K562 (cell line): ENCODE results near the gene DYNC1H1. TPM values are rescaled to one million over a fixed set of nuclear protein-coding genes. Genes with fewer than 3 reads are reported as not detected.

Source experiments
- ATAC-seq: fragments of 200-7000 bp; cut with Tn5 transposase; 3 replicates; pipeline ENCODE4 v1.9.1; 2020; ENCODE audit warnings: moderate library complexity
- BruUV-seq: library from RNA; stranded (reverse); fragments of 400-500 nt; replicated peaks from 2 replicates; lab custom pipeline; 2021; lab: Mats Ljungman, UMichigan
- CTCF ChIA-PET: fragments of 300-600 bp; formaldehyde crosslinking; extraction: SDS; loops from one replicate; lab custom pipeline; 2021; ENCODE audit warnings: low intra/inter-chr PET ratio; lab: Yijun Ruan, JAX
- POLR2A ChIA-PET: fragments of 300-600, 350-650 bp; sonication (Branson Sonifier 250); formaldehyde crosslinking; extraction: SDS; loops from one replicate; lab custom pipeline; 2021; ENCODE audit warnings: antibody characterized with exemption, inconsistent platforms; lab: Yijun Ruan, JAX
- DNase-seq, 4 experiments: peaks; one replicate each; pipeline versions ENCODE4 v3.0.0 to v3.0.0-alpha.2; 2011 to 2018; ENCODE audit warnings: low spot score in 3 of 4, mixed read lengths in 3 of 4; ENCODE audit errors: extremely low read depth in 1 of 4
- FAIRE-seq: peaks from 2 replicates; lab custom pipeline; 2011; peaks lifted over from hg19 to GRCh38; lab: Jason Lieb, UNC
- H2AFZ ChIP-seq: 2 replicates; pipeline ENCODE4 v1.6.0; 2011; ENCODE audit warnings: low read depth, low read length, control low read depth, inconsistent platforms
- H3K27ac ChIP-seq: fragments of 200-600 bp; 3 replicates; pipeline ENCODE4 v1.8.0; 2011; ENCODE audit warnings: low read depth, mild to moderate bottlenecking, control low read depth, inconsistent platforms, low read length, moderate library complexity, mixed read lengths; ENCODE audit errors: extremely low read depth
- H3K27me3 ChIP-seq, 2 experiments: fragments of 300-600 bp in 1 of 2; 2 replicates in 1 of 2; 3 replicates in 1 of 2; pipeline versions ENCODE4 v1.6.0 to v1.8.0; 2011; ENCODE audit warnings: inconsistent platforms in 2 of 2, low read length in 2 of 2, mild to moderate bottlenecking in 1 of 2, mixed read lengths in 1 of 2, moderate library complexity in 1 of 2; ENCODE audit not compliant: control insufficient read depth in 2 of 2, insufficient read depth in 2 of 2
- H3K36me3 ChIP-seq: fragments of 300-600 bp; 3 replicates; pipeline ENCODE4 v1.8.0; 2011; ENCODE audit warnings: mild to moderate bottlenecking, low read length, inconsistent platforms; ENCODE audit not compliant: control insufficient read depth, insufficient read depth
- H3K4me1 ChIP-seq, 2 experiments: fragments of 200-600 bp in 1 of 2; replicated peaks in 1 of 2; 2 replicates in 1 of 2; 3 replicates in 1 of 2; pipeline versions ENCODE4 v1.5.1 to v1.8.0; 2011; ENCODE audit warnings: inconsistent platforms in 2 of 2, low read length in 2 of 2, mild to moderate bottlenecking in 1 of 2, mixed read lengths in 1 of 2, moderate library complexity in 1 of 2; ENCODE audit not compliant: control insufficient read depth in 2 of 2, insufficient read depth in 2 of 2
- H3K4me2 ChIP-seq: 2 replicates; pipeline ENCODE4 v1.6.1; 2011; ENCODE audit warnings: low read length, control low read depth, inconsistent platforms, mixed read lengths; ENCODE audit not compliant: insufficient read depth
- H3K4me3 ChIP-seq: fragments of 200-600 bp; sonication (generic), shearing (Covaris generic); 2 replicates; pipeline ENCODE4 v1.5.1; 2016; ENCODE audit warnings: control low read depth, inconsistent platforms
- H3K79me2 ChIP-seq: fragments of 200-600 bp; 3 replicates; pipeline ENCODE4 v1.8.0; 2011; ENCODE audit warnings: low read length, inconsistent platforms; ENCODE audit not compliant: control insufficient read depth, insufficient read depth
- H3K9ac ChIP-seq, 2 experiments: 2 replicates each; pipeline versions ENCODE4 v1.6.0 to v1.6.1; 2011; ENCODE audit warnings: low read depth in 2 of 2, low read length in 2 of 2, control low read depth in 1 of 2, inconsistent platforms in 1 of 2, mild to moderate bottlenecking in 1 of 2, mixed read lengths in 1 of 2; ENCODE audit not compliant: insufficient read depth in 1 of 2
- H3K9me1 ChIP-seq: one replicate; pipeline ENCODE4 v1.6.0; 2011; ENCODE audit warnings: inconsistent platforms, mild to moderate bottlenecking, low read length, moderate library complexity; ENCODE audit not compliant: control insufficient read depth, insufficient read depth
- H3K9me3 ChIP-seq: replicated peaks from 2 replicates; pipeline ENCODE4 v1.5.1; 2011; ENCODE audit warnings: low read depth, low read length, inconsistent platforms; ENCODE audit not compliant: control insufficient read depth, insufficient read depth
- H4K20me1 ChIP-seq: replicated peaks from 2 replicates; pipeline ENCODE4 v1.6.1; 2011; ENCODE audit warnings: low read length, inconsistent platforms, mixed read lengths; ENCODE audit not compliant: control insufficient read depth, insufficient read depth
- BMI1 ChIP-seq: fragments of 150-350 bp; IDR thresholded peaks from 2 replicates; pipeline ENCODE4 v1.6.1; 2014; ENCODE audit warnings: low read length
- CTBP1 ChIP-seq: fragments of 450-650 bp; IDR thresholded peaks from 2 replicates; pipeline ENCODE4 v1.6.1; 2016; ENCODE audit warnings: borderline replicate concordance
- FUS ChIP-seq: fragments of 200-400 bp; formaldehyde crosslinking; optimal IDR thresholded peaks from 2 replicates; pipeline ENCODE3; 2017; ENCODE audit warnings: low read depth, low read length
- LEF1 ChIP-seq: fragments of 450-650 bp; IDR thresholded peaks from 2 replicates; pipeline ENCODE4 v1.6.1; 2016; ENCODE audit warnings: mild to moderate bottlenecking
- NBN ChIP-seq: fragments of 450-650 bp; IDR thresholded peaks from 2 replicates; pipeline ENCODE4 v1.6.1; 2016; ENCODE audit warnings: low read depth, mild to moderate bottlenecking
- NFRKB ChIP-seq: fragments of 450-650 bp; IDR thresholded peaks from 2 replicates; pipeline ENCODE4 v1.6.1; 2016; ENCODE audit warnings: low read depth
- POU5F1 ChIP-seq: fragments of 150-350 bp; IDR thresholded peaks from 2 replicates; pipeline ENCODE4 v1.6.1; 2014; ENCODE audit warnings: borderline replicate concordance, low read length, low read depth, mild to moderate bottlenecking; ENCODE audit not compliant: partially characterized antibody
- PURB ChIP-seq: sonication (generic); formaldehyde crosslinking; IDR thresholded peaks from 2 replicates; pipeline ENCODE4 v1.9.0; 2021; ENCODE audit warnings: low read depth, mild to moderate bottlenecking, missing genetic modification reagents
- RBM17 ChIP-seq: fragments of 200-400 bp; formaldehyde crosslinking; IDR thresholded peaks from 2 replicates; pipeline ENCODE4 v1.6.1; 2017; ENCODE audit warnings: low read depth, mild to moderate bottlenecking, low read length, borderline replicate concordance
- TCF7L2 ChIP-seq: fragments of 150-350 bp; IDR thresholded peaks from 2 replicates; pipeline ENCODE4 v1.6.1; 2016; ENCODE audit warnings: low read depth, mild to moderate bottlenecking, low read length, moderate library complexity
- ZNF668 ChIP-seq: fragments of 250-450 bp; sonication (Bioruptor Pico); IDR thresholded peaks from 2 replicates; pipeline ENCODE4 v1.8.0; 2022; ENCODE audit warnings: mild to moderate bottlenecking, inconsistent platforms
- WGBS: fragments of 100-300 bp; shearing (Covaris generic); methylation state at CpG from one replicate; pipeline ENCODE4 v1.1.6; 2016; ENCODE audit warnings: low coverage, mixed read lengths; ENCODE audit not compliant: insufficient coverage; ENCODE audit errors: missing lambda C conversion rate; 5-methylcytosine and 5-hydroxymethylcytosine counted together
- in situ Hi-C: fragments of 300-500 bp; cut with MboI; formaldehyde crosslinking; loops from 4 replicates; pipeline ENCODE4 v1.15.0; 2018; ENCODE audit warnings: inconsistent platforms, mixed read lengths
- intact Hi-C: fragments of 100-400 bp; cut with micrococcal nuclease; formaldehyde crosslinking; loops from 2 replicates; pipeline ENCODE4 v1.14.2; 2022
- polyA plus RNA-seq, 8 experiments: library from polyadenylated mRNA; depleted of rRNA in 4 of 8; stranded (reverse) in 5 of 8; unstranded in 3 of 8; fragments of >200 nt; fragmentation: Nextera tagmentation in 2 of 8; fragmentation: Illumina TruSeq in 1 of 8; extraction: Ambion mirVana in 2 of 8; extraction: Trizol in 1 of 8; gene quantifications; 2 replicates each; pipeline versions ENCODE4 v1.2.1 to v1.2.3, GENCODE V29; 2011 to 2014; ENCODE audit warnings: inconsistent platforms in 1 of 8, missing spikeins in 1 of 8
- total RNA-seq, 7 experiments: library from RNA; depleted of rRNA in 6 of 7; stranded (reverse); fragments of >200 nt in 6 of 7; fragmentation: Illumina TruSeq in 2 of 7; extraction: Trizol in 2 of 7; gene quantifications; 2 replicates each; pipeline versions ENCODE4 v1.2.1 to v1.2.3, GENCODE V29; 2011 to 2021; ENCODE audit warnings: low replicate concordance in 1 of 7
- TF ChIP-seq, protein P1 (sequence below): fragments of 450-650 bp; IDR thresholded peaks from 2 replicates; pipeline ENCODE4 v1.6.1; 2016; ENCODE audit warnings: low read depth
- TF ChIP-seq, protein P2 (sequence below): fragments of 250-450 bp; sonication (Bioruptor Pico); IDR thresholded peaks from 2 replicates; pipeline ENCODE4 v1.4.0; 2020; ENCODE audit warnings: mild to moderate bottlenecking, moderate library complexity, borderline replicate concordance

Gene DYNC1H1
- total and polyA plus RNA-seq, 9 of the 15 experiments (the other 6 are each of a cell fraction or from before 2014, with no cell fraction given), result 31.9 to 335 (median 115) TPM

DNA sequence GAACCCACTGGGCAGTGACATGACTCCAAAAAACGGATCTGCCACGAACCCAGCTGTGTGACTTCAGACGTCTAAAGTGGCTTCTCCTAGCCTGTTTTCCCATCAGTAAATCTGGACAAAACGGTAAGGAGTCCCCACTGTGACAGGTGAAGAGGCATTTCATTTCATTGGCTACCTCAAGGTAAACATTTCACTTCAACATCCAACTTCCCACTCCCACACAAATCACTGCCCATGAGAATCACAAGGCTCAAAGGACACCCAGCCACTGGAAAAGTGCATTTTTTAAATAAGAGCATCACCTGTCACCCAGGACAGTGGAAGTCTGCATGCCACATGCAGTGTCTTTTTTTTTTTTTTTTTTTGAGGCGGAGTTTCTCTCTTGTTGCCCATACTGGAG, 94.6 kb downstream of the DYNC1H1 start:
- Histone ChIP-seq H3K9me3 (no peaks in the 10 kb centered on the region), H3K4me2 (no peak overlapping the region), H3K79me2 (no peaks in the 10 kb centered on the region), H3K36me3 (no peaks in the 10 kb centered on the region), H3K27me3 (no peaks in the 10 kb centered on the region), H4K20me1 (no peaks in the 10 kb centered on the region), H3K9me1 (no peaks in the 10 kb centered on the region), H3K4me1 (peaks cover 4 to 26% of the 10 kb centered on the region in 2 experiments; a peak in 3 of 5 replicates), H3K9ac (no peak overlapping the region), H3K27ac (no peak overlapping the region), H3K4me3 (no peak overlapping the region), H2AFZ (no peak overlapping the region)
- BruUV-seq, result no TSS peak
- no peak for FAIRE-seq
- no peak for ATAC-seq
- ChIA-PET POLR2A (interaction anchor here (1.3 to 1.6 kb wide), 3 partner anchors 15 to 86 kb away, joined by 3 read pairs; no protein-coding TSS in a partner anchor), CTCF (no interaction called here)
- in situ Hi-C loops, result no loop called here
- DNase-seq, result no peak
- intact Hi-C loops, result no loop called here
- WGBS, result 13% methylated on average over 5 of the region's 5 CpGs
- TF ChIP-seq ZNF668 (CRISPR knock-in tag), result no peak
- no peak for TF ChIP-seq NBN
- no peak for TF ChIP-seq BMI1
- TF ChIP-seq NFRKB, result no peak
- no peak for TF ChIP-seq RBM17
- TF ChIP-seq, protein P1, sequence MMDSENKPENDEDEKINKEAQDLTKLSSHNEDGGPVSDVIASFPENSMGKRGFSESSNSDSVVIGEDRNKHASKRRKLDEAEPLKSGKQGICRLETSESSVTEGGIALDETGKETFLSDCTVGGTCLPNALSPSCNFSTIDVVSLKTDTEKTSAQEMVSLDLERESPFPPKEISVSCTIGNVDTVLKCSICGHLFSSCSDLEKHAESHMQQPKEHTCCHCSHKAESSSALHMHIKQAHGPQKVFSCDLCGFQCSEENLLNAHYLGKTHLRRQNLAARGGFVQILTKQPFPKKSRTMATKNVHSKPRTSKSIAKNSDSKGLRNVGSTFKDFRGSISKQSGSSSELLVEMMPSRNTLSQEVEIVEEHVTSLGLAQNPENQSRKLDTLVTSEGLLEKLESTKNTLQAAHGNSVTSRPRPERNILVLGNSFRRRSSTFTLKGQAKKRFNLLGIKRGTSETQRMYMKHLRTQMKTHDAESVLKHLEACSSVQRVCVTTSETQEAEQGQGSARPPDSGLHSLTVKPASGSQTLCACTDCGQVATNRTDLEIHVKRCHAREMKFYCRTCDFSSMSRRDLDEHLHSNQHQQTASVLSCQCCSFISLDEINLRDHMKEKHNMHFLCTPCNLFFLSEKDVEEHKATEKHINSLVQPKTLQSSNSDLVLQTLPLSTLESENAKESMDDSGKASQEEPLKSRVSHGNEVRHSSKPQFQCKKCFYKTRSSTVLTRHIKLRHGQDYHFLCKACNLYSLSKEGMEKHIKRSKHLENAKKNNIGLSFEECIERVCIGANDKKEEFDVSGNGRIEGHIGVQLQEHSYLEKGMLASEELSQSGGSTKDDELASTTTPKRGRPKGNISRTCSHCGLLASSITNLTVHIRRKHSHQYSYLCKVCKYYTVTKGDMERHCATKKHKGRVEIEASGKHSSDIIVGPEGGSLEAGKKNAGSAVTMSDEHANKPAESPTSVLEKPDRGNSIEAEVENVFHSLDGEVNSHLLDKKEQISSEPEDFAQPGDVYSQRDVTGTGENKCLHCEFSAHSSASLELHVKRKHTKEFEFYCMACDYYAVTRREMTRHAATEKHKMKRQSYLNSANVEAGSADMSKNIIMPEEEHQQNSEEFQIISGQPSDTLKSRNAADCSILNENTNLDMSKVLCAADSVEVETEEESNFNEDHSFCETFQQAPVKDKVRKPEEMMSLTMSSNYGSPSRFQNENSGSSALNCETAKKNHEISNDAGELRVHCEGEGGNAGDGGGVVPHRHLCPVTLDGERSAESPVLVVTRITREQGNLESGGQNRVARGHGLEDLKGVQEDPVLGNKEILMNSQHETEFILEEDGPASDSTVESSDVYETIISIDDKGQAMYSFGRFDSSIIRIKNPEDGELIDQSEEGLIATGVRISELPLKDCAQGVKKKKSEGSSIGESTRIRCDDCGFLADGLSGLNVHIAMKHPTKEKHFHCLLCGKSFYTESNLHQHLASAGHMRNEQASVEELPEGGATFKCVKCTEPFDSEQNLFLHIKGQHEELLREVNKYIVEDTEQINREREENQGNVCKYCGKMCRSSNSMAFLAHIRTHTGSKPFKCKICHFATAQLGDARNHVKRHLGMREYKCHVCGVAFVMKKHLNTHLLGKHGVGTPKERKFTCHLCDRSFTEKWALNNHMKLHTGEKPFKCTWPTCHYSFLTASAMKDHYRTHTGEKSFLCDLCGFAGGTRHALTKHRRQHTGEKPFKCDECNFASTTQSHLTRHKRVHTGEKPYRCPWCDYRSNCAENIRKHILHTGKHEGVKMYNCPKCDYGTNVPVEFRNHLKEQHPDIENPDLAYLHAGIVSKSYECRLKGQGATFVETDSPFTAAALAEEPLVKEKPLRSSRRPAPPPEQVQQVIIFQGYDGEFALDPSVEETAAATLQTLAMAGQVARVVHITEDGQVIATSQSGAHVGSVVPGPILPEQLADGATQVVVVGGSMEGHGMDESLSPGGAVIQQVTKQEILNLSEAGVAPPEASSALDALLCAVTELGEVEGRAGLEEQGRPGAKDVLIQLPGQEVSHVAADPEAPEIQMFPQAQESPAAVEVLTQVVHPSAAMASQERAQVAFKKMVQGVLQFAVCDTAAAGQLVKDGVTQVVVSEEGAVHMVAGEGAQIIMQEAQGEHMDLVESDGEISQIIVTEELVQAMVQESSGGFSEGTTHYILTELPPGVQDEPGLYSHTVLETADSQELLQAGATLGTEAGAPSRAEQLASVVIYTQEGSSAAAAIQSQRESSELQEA, result no peak
- no peak for TF ChIP-seq LEF1
- TF ChIP-seq, protein P2, sequence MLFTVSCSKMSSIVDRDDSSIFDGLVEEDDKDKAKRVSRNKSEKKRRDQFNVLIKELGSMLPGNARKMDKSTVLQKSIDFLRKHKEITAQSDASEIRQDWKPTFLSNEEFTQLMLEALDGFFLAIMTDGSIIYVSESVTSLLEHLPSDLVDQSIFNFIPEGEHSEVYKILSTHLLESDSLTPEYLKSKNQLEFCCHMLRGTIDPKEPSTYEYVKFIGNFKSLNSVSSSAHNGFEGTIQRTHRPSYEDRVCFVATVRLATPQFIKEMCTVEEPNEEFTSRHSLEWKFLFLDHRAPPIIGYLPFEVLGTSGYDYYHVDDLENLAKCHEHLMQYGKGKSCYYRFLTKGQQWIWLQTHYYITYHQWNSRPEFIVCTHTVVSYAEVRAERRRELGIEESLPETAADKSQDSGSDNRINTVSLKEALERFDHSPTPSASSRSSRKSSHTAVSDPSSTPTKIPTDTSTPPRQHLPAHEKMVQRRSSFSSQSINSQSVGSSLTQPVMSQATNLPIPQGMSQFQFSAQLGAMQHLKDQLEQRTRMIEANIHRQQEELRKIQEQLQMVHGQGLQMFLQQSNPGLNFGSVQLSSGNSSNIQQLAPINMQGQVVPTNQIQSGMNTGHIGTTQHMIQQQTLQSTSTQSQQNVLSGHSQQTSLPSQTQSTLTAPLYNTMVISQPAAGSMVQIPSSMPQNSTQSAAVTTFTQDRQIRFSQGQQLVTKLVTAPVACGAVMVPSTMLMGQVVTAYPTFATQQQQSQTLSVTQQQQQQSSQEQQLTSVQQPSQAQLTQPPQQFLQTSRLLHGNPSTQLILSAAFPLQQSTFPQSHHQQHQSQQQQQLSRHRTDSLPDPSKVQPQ (CRISPR knock-in tag), result no peak
- no peak for TF ChIP-seq TCF7L2
- no peak for TF ChIP-seq FUS
- TF ChIP-seq PURB (CRISPR knock-in tag), result no peak
- TF ChIP-seq CTBP1, result no peak
- no peak for TF ChIP-seq POU5F1
